Measurements from ENCODE around the gene PNMA6F.
"Not testable (repeated sequence)": the region's sequence is repeated elsewhere in the genome, so short reads cannot be mapped to it uniquely, and the experiment has no call there.

PNMA6F gene

GRCh38 chrX:153334654-153335295 is 13.2 kb upstream of the PNMA6F start:
- DNase-seq = no peak

- DNase-seq = peak; percentile 7
These were observed 12.5 kb upstream of the PNMA6F start, which contains the start of gene ZNF275 for GRCh38 chrX:153333821-153334653. ZNF275 (plus strand) TSS chrX:153334153; CDS start chrX:153336680, 2,527 bp downstream.

DNA sequence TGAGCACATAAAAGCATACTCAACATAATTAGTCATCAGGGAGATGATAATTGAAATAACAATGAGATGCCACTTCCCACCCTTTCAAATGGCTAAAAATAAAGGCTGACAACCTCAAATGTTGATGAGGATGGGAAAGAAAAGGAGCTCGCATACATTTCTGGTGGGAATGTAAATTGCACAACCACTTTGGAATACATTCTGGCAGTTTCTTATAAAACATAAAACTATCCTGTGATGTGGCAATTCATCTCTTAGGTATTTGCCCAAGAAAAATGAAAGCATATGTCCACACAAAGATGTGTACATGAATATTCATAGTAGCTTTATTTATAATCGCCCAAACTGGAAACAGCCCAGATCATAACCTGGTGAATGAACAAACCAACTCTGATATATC is 11.7 kb upstream of the PNMA6F start:
- no peak for DNase-seq

GRCh38 chrX:153327561-153327960 is 6.0 kb upstream of the PNMA6F start:
- no peak for DNase-seq

GRCh38 chrX:153320555-153321184 is 897 bp downstream of the PNMA6F start:
- no peak for DNase-seq

DNA sequence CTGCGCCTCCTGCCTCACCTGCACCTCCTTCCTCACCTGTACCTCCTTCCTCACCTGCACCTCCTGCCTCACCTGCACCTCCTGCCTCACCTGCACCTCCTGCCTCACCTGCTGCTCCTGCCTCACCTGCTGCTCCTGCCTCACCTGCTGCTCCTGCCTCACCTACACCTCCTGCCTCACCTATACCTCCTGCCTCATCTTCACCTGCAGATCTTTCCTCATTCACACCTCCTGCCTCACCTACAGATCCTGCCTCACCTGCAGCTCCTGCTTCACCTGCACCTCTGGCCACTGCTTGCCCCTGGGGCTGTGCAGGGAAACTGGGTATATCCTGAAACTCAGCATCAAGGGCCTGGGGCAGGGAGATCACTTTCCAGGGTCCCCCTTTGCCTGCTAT is 1.5 kb downstream of the PNMA6F start:
- DNase-seq = not testable (repeated sequence)

DNA sequence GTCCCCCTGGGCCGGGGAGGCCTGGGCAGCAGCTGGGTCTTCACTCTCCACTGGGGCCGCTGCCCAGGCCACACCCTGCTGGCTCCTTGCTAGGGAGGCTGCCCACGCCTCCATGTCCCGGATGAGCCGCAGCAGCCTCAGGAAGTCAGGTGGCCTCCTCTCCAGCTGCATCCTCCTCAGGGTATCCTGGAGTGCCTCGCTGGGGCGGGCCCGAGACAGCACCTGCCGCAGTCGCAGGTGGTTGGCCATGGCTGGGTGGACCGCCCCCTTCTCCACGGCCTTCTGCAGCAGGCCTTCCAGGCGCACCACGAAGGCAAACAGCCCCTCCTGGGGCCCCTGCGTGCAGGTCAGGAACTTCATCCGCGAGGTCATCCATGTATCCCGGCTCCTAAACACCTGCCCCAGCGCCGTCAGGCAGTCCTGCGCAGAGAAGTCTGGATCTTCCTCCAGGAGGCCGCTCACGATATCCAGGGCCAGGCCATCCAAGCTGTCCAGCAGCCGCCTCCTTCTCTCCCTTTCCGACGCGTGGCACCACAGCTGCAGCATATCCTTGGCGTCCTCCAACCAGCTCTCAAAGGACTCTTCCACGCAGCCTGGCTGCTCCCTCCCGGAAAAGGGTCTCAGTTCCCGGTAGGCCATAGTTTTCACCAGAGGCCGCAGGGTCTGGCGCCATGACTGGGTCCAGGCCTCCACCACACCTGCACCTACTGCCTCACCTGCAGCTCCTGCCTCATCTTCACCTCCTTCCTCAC is 2.1 kb downstream of the PNMA6F start:
- DNase-seq = no peak

GRCh38 chrX:153318811-153319210 is 2.8 kb downstream of the PNMA6F start:
- no peak for DNase-seq

DNA sequence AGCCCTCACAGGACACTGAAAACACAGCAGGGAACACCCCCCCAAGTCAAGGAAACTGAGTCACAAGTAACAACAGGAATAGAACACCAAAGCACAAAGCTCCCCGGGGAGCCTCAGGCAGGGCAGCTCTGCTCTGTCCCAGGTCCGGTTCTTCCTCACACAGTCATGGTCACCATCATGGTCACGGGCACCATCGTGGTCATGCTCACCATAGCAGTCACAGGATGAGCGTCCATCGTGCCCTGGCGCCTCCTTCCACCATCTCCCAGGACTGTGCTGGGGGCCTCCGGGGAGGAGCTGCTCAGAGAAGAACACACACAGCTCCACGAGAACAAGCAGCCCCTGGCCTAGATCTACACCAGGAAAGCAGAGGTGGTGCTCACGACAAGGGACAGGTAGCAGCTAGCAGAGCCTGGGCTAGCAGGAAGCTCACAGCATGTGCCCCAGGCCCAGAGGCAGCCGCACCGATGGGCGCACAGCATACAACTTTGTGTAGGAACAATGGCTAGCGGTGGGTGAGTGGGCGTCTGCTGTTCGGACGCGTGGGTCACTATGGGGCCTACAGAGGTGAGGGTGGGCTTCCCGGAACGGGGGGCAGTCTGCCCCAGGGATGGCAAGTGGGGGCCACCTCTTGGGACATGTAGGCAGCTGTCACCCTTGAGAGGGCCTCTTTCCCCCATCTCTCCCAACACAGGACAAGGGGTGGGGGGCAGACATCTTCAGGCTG is 3.4 kb downstream of the PNMA6F start:
- DNase-seq = no peak

DNA sequence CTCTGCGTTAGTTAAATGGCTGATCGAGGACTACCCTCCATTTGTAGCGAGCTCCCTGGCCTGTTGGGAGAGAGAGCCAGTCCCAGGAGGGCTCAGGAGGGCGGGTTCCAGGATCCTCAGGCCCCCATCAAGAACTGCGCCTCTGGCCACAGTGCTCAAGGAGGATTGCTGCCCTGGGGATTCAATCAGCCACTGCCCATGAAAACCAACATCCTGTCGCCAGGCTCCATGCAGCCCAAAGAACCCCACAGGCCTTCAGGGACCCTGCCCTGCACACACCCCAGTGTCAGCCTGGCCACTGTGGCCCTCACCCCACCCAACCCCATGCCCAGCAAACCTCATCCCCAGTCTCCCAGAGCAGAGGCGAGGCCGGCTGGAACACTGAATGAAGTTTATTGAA is 4.3 kb downstream of the PNMA6F start:
- DNase-seq = no peak

GRCh38 chrX:153312842-153313241 is 8.7 kb downstream of the PNMA6F start:
- DNase-seq = no peak

DNA sequence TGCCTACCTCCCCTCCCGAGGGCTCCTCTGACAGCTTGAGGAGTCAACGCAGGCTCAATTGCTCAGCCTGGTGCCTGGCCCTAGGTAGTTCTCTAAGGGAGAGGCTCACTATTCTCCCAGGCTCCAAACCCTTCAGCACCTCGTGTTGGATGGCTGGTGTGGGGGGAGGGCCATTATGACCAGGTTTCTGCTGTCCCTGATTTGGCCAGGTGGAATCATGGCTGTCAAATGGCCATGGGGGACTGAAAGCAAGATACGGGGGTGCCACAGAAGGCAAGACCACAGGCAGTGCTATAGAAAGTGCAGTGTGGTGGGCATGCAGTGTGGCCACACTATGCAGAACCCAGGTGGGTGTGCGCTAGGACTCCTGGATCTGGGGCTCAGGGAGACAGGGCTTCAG is 9.5 kb downstream of the PNMA6F start:
- DNase-seq = no peak

DNA sequence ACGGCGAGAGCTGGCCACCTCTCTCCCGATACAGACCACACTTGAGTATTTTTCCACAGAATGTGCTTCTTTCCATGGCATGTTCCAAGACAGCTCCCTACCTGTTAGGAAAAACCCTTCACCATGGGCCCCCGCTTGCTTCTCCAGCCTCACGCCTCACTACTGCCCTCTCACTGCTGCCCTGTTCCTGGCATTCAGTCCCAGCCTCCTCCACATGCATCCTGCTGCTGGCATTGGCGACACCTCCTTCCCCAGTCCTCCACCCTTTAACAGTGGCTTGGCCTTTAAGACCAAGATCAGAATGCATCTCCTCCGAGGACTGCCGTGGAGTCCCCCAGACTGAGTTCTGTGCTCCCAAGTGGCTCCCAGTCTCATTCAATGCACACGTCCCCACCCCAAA is 10.7 kb downstream of the PNMA6F start:
- DNase-seq = no peak

GRCh38 chrX:153307276-153308178 is 14.0 kb downstream of the PNMA6F start:
- DNase-seq = no peak

DNA sequence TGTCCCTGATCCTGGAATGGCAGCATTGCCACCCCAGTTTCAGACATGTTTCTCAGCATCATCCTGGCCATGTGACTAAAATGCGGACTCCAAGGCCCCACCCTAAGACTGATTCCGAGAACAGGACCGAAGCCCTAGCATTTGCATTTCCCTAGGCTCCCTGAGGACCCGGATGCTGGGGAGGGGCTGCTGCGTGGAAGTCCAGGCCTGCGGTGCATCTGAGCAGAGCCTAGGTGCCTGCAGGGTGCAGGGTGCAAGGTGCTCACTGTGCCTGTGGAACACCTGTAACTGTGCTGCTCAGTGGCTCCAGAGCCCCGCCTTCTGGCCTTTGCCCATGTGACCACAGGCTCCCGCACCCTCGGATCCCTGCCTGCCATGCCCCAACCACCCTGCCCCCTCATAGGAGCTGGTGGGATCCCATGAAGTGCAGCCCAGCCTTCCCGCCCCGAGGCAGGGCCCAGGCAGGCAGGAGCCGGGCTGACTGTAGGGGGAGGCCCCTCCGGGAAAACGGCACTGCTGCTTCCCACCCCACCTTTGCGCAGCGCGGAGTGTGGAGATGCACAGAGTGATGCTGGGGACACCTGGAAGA is 14.9 kb downstream of the PNMA6F start:
- DNase-seq = no peak

DNA sequence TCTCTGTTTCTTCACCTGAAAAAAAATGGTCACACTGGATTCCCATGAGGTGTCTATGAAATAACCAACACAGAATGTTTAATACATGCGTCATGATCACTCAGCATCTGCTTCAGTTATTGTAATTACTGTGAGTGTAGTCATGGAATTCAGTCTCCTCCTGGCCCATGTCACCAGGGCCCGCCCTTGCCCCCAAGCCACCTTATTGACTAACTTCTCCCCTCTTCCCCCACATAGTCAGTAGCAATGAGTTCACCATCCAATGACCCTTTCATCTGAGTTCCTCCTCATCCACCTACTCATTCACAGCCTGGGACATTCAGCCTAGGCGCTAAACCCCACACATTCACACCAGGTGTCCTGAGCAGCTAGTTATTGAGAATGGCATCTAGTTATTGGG is 15.6 kb downstream of the PNMA6F start:
- no peak for DNase-seq

DNA sequence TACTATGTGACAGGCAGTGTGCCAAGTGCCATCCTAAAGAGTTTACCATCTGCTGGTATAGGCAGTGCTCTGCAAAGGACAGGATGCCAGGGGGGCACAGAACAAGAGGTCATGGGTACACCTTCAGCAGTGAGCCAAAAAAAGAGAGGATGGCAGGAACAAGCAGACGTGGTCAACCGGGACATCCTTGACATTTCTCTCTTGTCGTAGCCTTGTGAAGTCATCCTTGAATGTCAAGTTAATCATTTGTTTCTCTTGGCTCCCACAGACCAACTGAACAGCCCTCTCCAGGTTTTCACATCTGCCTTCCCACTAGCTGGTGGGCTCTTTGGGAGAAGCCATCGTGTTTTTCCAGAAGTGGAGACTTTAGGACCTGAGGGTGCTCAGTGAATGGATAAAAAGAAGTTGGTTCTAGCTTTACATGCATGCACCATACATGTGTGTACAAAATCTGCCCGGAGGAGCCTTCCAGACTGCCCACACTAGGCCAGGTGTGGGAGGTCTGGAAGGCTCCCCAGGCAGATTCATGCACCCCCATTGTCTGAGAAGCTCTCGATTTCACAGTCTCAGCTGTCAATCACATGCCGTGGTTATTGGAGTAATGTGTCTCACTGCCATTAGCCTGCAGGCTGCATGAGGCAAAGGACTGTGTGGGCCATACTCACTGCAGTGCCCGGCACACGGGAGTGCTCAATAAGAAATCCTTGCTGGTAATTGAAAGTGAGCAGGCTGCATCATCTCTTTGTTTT is 16.4 kb downstream of the PNMA6F start:
- DNase-seq = no peak

- DNase-seq = no peak
These were observed 18.0 kb downstream of the PNMA6F start for GRCh38 chrX:153303276-153304262.

GRCh38 chrX:153302796-153303195 is 18.8 kb downstream of the PNMA6F start:
- no peak for DNase-seq

Measured in DMS79 (cell line).